Measurements from ENCODE around the gene ARSG.

ARSG gene

GRCh38 chr17:68396226-68397107, 105.2 kb downstream of the ARSG start:
- Histone ChIP-seq H3K36me3 (ENCODE audit: control insufficient read depth in 2 of 2, insufficient read depth in 1 of 2, low read length in 2 of 2) (no peaks in the 10 kb centered on the region), H3K4me3 (ENCODE audit: low read depth, low read length) (no peak overlapping the region), H3K4me1 (ENCODE audit: control insufficient read depth, insufficient read depth, low read length) (no peaks in the 10 kb centered on the region; the same call in 1 of the 2 replicates), H3K9me3 (ENCODE audit: control insufficient read depth, insufficient read depth, low read depth, low read length) (no peaks in the 10 kb centered on the region), H3K27ac (ENCODE audit: extremely low read depth, low read depth, low read length) (no peak overlapping the region)
- CTCF ChIA-PET = interaction anchor here (1.1 kb wide), 2 partner anchors 40 to 104 kb away, joined by 3 to 4 read pairs; no protein-coding TSS in a partner anchor
- no peak for TF ChIP-seq YY1 (tag by site-specific recombination; IDR thresholded peaks at IDR 0.05)
- TF ChIP-seq ZNF133 (tag by site-specific recombination; IDR thresholded peaks at IDR 0.05) = no peak
- no peak for TF ChIP-seq ZNF558 (tag by site-specific recombination; IDR thresholded peaks at IDR 0.05)
- no peak for TF ChIP-seq ZNF792 (tag by site-specific recombination; IDR thresholded peaks at IDR 0.05)
- TF ChIP-seq ZBTB21 (tag by site-specific recombination; IDR thresholded peaks at IDR 0.05) = no peak
- TF ChIP-seq MZF1 (tag by site-specific recombination; IDR thresholded peaks at IDR 0.05; ENCODE audit: borderline replicate concordance) = no peak
- TF ChIP-seq ZNF629 (tag by site-specific recombination; IDR thresholded peaks at IDR 0.05) = no peak
- no peak for TF ChIP-seq ZNF529 (tag by site-specific recombination; IDR thresholded peaks at IDR 0.05; ENCODE audit: insufficient replicate concordance)
- TF ChIP-seq BCL11B (tag by site-specific recombination; IDR thresholded peaks at IDR 0.05; ENCODE audit: low read depth) = no peak
- TF ChIP-seq ZNF19 (tag by site-specific recombination; IDR thresholded peaks at IDR 0.05; ENCODE audit: low read depth) = no peak
- no peak for TF ChIP-seq ZNF580 (tag by site-specific recombination; IDR thresholded peaks at IDR 0.05)
- TF ChIP-seq BCL11A (tag by site-specific recombination; IDR thresholded peaks at IDR 0.05; ENCODE audit: low read depth) = no peak
- POLR2A ChIA-PET = no interaction called here

- POLR2A ChIA-PET = no interaction called here
- H3K36me3 ChIP-seq (ENCODE audit: control insufficient read depth in 2 of 2, insufficient read depth in 1 of 2, low read length in 2 of 2) = no peaks in the 10 kb centered on the region
- CTCF ChIA-PET = interaction anchor here (0.6 to 1.1 kb wide), 2 partner anchors 39 to 193 kb away, joined by 3 to 4 read pairs; no protein-coding TSS in a partner anchor
- H3K27ac ChIP-seq (ENCODE audit: extremely low read depth, low read depth, low read length) = no peak overlapping the region
- no peaks in the 10 kb centered on the region for H3K9me3 ChIP-seq (ENCODE audit: control insufficient read depth, insufficient read depth, low read depth, low read length)
- no peak overlapping the region for H3K4me3 ChIP-seq (ENCODE audit: low read depth, low read length)
- no peaks in the 10 kb centered on the region; the same call in 1 of the 2 replicates for H3K4me1 ChIP-seq (ENCODE audit: control insufficient read depth, insufficient read depth, low read length)
- no peak for TF ChIP-seq PBX3 (CRISPR knock-in tag; IDR thresholded peaks at IDR 0.05)
- TF ChIP-seq ZNF157 (tag by site-specific recombination; IDR thresholded peaks at IDR 0.05) = no peak
- no peak for TF ChIP-seq HOXA7 (CRISPR knock-in tag; IDR thresholded peaks at IDR 0.05; ENCODE audit: borderline replicate concordance)
- no peak for TF ChIP-seq ZNF76 (tag by site-specific recombination; IDR thresholded peaks at IDR 0.05; ENCODE audit: borderline replicate concordance, low read depth)
- no peak for TF ChIP-seq ZNF274 (IDR thresholded peaks at IDR 0.05; ENCODE audit: low read length)
- no peak for TF ChIP-seq ZNF274 (tag by site-specific recombination; IDR thresholded peaks at IDR 0.05; ENCODE audit: borderline replicate concordance)
- no peak for TF ChIP-seq ZSCAN5A (tag by site-specific recombination; IDR thresholded peaks at IDR 0.05)
- no peak for TF ChIP-seq ZNF600 (tag by site-specific recombination; IDR thresholded peaks at IDR 0.05)
- no peak for TF ChIP-seq ZNF211 (tag by site-specific recombination; IDR thresholded peaks at IDR 0.05; ENCODE audit: low read depth)
- TF ChIP-seq ZNF843 (tag by site-specific recombination; IDR thresholded peaks at IDR 0.05) = no peak
- TF ChIP-seq ZNF398 (tag by site-specific recombination; IDR thresholded peaks at IDR 0.05) = no peak
- no peak for TF ChIP-seq ZNF266 (tag by site-specific recombination; IDR thresholded peaks at IDR 0.05; ENCODE audit: low read depth)
- no peak for TF ChIP-seq ZBTB44 (tag by site-specific recombination; IDR thresholded peaks at IDR 0.05)
- no peak for TF ChIP-seq ZFHX2 (tag by site-specific recombination; conservative IDR thresholded peaks at IDR 0.05)
These were observed 105.8 kb downstream of the ARSG start for GRCh38 chr17:68397108-68397536.
